PC-9 (cell line): Measurements from ENCODE around the gene MTURN.

Experiments used
- CTCF ChIP-seq: fragments of 200-600 bp; sonication (generic); conservative IDR thresholded peaks from 2 replicates; pipeline ENCODE4 v1.6.1; 2017; ENCODE audit warnings: mixed run types, antibody characterized with exemption, mild to moderate bottlenecking, moderate library complexity
- EZH2 ChIP-seq: fragments of 200-600 bp; sonication (generic); IDR thresholded peaks from 2 replicates; pipeline ENCODE4 v1.8.0; 2017; ENCODE audit warnings: antibody characterized with exemption, low read depth

- TF ChIP-seq CTCF (no peak), EZH2 (no peak)
These were observed 32.5 kb upstream of the MTURN start for GRCh38 chr7:30102281-30102680.
